D341Med (cell line): ENCODE results near the gene SHLD1.

Source experiments
- DNase-seq: peaks from one replicate; pipeline ENCODE4 v3.0.0; 2012; ENCODE audit warnings: low spot score

The SHLD1 gene

DNA sequence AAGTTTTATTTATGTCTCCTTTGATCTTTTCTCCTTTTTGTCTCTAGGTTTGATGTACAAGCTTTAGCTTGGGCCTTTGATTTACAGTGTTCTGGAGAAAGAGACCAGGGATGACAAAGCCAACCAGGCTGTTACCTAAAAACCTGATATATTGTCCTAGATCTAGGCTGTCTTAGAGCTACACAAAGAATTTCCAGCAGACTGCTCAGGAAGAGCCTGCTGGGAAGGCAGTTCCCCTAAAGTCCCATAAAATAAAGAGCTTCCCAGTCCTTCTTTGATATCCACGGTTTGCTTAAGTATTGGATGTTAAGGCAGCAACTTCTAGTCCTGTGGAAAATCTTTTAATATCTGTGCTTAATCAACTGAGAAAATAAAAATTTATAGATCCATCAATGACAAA is 70.5 kb downstream of the SHLD1 start:
- no peak for DNase-seq

DNA sequence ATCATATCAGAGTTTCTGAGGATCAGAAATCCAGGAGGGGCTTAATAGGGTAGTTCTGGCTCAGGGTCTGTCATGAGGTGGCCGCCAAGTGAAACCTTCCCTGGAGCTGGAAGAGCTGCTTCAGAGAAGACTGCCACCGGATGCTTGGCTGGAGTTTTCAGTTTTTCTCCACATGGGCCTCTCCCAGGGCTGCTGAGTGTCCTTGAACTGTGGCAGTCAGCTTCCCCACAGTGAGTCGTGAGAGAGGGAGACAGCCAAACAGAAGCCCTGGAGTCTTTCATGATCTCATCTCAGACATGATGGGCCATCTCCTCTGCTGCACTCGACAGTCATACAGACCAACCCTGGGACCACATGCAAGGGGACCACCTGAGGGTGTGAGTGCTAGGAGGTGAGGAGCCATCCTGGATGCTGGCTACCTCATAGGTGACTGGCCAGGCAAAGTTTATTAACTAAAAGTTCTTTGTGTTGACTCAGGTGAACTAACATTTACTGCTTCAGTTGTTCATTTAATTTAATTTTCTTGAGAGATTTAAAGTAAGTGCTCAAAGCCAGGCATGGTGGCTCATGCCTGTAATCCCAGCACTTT is 71.5 kb downstream of the SHLD1 start:
- DNase-seq, result no peak

DNA sequence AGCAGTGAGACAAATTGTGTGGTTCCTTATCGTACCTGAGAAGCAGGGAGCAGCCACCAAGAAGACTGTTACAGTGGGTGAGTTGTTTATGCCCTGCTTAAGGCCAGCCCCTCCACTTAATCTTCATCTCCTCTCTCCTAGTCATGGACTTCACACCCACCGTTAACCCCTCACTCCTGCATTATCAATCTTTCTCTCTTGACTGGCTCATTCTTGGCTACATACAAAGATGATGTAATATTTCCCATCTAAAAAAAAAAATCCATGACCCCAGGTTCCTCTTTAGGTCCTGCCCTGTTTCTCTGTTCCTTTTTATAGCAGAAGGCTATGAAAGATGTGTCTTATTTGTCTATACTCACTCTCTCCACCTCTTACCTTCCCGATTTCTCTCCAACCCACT is 72.4 kb downstream of the SHLD1 start:
- no peak for DNase-seq

DNA sequence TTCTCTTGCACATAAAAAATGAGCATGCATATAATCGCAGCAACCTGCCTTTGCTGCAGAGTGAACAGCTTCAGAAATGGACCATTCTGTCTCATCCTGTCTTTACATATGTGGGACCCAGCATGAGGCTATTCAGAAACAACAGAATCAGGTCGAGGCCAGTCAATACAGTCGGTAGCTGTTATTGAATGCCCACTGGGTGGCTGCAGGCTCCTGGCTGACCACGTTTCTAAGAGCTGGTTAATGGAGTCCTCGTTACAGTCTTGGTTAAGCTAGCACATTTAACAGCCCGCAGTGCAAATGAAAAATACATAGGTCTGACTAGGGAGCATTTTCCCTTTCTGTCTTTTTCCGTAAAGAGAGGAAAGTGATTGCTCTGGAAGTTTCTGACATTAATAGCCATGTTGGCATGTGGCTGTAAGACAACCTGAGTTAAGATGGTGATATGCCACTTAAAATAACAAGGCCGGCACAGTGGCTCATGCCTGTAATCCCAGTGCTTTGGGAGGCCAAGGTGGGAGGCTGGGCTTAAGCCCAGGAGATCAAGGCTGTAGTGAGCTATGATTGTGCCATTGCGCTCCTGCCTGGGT is 75.0 kb downstream of the SHLD1 start:
- no peak for DNase-seq

- DNase-seq, result no peak
Observed at GRCh38 chr20:5827098-5827853, 77.1 kb downstream of the SHLD1 start.

DNA sequence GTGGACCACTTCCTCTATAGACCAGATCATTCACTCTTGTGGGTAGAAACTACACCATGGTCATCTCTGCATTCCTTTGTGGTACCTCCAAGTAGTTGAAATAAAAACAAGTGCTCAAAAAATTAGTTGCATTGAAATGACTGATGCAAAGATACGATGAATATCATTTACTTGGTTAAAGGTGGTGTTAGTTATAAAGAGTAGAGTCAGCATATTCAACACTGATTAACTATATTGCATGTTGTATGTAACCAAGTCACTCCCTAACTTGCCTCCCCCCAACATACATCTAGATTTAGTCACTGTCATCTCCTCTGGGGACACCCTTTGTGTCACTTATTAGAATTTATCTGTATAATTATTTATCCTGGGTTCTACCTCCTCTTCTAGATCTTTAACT is 77.7 kb downstream of the SHLD1 start:
- DNase-seq, result no peak

- DNase-seq, result peak; percentile 51
Observed at GRCh38 chr20:5829241-5829809, 79.1 kb downstream of the SHLD1 start.

DNA sequence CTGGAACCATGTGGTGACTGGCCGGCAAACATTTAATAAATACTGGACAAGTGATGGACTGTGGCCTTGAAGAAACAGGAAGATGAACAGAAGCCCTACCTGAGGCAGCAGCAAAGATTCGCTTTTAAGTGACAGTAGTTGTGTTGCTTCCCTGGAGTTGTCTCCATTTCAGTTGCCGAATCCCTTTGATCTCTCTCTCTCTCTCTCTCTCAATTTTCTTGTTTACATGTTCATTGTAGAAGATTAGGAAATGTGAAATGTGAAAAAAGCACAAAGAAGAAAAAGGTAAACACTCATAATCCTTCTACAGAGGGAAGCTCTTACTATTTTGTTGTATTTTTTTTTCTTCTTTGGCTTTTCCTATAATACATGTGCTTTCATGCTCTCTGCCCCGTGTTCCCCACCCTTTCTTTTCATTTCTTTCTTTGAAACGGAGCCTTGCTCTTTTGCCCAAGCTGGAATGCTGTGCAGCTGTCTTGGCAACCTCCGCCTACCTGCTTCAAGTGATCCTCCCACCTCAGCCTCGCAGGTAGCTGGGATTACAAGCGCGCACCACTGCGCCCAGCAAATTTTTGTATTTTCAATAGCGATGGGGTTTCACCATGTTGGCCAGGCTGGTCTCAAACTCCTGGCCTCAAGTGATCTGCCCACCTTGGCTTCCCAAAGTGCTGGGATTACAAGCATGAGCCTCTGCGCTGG is 81.5 kb downstream of the SHLD1 start:
- DNase-seq, result no peak

- no peak for DNase-seq
Observed at GRCh38 chr20:5833309-5833941, 83.2 kb downstream of the SHLD1 start.

- DNase-seq, result no peak
Observed at GRCh38 chr20:5834436-5835005, 84.3 kb downstream of the SHLD1 start.

DNA sequence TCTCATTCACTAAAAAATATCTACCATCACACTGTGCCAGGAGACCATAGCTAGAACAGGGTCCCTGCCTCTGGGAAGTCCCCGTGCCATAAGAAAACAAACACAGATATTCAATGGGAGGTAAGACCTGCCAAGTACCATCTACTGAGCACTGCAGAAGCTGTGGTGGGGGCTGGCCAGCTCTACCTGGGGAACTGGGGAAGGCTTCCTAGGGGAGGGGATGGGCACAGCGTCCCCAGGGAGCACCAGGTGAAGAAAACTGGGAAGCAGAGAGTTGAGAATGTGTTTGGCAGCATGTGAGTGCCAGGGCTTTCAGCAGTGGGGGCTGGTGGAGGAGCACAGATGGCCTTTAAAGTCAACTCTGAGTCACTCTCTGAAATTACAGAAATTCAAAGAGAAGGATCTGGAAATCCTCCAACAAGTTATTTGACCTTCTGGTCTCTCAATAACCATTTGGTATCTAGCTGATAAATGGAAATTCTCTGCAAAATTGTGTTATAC is 85.2 kb downstream of the SHLD1 start:
- DNase-seq, result no peak

GRCh38 chr20:5835871-5836270 is 85.7 kb downstream of the SHLD1 start:
- DNase-seq, result no peak

DNA sequence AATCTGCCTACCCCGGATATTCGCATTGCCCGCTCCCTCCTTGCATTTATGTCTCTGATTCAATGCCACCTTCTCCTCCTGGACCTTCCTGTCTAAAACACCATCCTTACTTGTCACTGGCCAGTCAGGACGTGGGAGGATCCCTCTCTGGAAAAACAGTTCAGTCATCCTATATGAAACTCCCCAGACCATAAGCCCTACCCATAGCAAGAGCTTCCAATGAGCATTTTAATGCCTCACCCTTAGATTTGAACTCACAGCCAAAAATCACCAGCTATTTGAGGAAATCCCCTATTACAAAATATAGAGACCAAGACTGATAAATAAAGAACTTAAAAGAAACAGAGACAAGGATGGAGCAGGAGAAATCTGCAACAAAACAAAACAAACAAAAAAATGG is 86.4 kb downstream of the SHLD1 start:
- no peak for DNase-seq

- no peak for DNase-seq
Observed at GRCh38 chr20:5840411-5841002, 90.3 kb downstream of the SHLD1 start.

GRCh38 chr20:5841522-5841921 is 91.3 kb downstream of the SHLD1 start:
- no peak for DNase-seq

DNA sequence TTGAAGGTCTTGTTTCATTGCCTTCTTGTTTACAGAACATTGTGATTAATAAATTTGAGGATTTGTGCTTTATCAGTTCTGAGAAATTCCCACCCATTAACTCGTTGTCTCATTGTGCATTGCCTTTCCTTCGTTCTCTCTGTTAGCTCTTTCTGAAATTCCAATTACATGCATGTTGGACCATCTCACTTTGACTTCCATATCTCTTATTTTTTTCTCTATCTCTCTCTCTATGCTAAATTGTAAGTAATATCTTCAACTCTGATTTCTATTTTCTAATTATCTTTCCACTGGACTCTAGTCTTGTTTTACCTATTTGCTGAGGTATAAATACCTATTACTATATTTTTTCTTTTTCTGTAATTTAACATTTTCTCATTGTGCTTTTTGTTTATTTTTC is 92.3 kb downstream of the SHLD1 start:
- no peak for DNase-seq

DNA sequence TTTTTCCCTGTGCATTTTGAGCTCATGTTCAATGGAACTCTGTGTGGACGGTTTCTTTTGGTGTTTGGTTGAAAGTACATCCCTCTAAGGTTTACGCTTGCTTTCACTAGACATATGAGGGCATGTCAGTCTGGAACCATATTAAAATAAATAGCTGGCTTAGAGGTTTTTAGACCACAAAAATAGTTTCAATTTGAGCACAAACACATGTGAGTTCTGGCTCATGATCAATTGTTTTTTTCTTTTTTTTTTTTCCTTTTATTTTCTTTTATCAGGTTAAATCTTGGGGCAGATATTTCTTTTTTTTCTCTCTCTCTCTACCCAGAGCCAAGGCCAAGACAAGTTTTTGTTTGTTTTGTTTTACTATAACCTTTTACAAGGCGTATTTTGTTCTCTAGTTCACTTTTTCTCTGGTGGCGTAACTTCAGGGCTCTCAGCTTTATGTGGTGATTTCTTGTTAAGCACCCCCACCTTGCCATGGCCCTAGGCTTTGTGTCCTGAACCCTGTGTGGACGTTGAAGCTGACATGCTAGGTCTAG is 92.9 kb downstream of the SHLD1 start:
- no peak for DNase-seq

GRCh38 chr20:5844063-5844681 is 94.0 kb downstream of the SHLD1 start:
- no peak for DNase-seq

DNA sequence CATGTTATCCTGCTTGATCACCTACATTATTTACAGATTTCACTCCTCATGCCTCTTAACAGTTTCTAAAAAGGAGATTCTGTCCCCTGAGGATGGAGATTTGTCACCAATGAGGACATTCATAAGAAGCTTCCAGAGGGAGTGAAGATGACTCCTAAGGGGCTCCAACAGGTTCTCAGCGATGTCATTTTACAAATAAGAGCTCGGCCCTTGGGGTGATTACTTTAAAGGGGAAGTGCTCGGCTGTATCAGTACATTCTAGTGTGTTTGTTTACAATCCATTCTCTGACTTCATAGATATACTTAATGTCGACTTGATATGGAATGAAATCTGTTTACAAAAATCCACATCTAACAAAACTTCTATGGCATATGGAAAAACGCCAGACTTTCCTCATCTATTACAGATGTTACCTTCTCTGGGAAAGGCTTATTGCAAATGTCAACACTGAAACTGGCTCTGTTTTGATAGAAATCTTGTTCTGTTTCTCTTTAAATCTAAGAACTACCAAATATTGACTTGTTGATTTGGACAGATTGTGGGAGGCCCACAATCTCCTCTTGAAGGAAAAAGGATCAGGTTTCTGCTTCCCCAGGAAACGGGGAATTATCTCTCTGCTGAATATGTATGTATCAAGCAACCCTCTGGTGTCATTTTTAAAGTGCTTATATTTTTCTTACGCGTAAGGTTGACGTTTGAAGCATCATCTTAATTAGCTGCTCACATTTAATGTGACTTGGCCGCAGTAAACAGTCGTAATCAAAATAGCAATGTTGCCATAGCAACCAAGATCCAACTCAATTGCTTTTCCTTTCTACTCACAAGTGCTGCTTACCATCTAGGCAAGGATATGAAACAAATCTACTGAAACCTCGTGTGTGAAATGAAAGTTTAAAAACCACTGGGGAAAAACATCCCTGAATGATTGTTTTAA is 95.7 kb downstream of the SHLD1 start:
- no peak for DNase-seq
